Stimulated activated memory B cell treated with anti-CD40 and anti-IgM and Interleukin-4, amounts not matched to agents 10 μg/mL and 1 μg/mL and 100 μg/mL, for 72 hours (primary cell): ENCODE results near the gene ELP4.
"Not testable (repeated sequence)": the region's sequence is repeated elsewhere in the genome, so short reads cannot be mapped to it uniquely, and the experiment has no call there.

Experiments
- ATAC-seq: fragments of 150-1000 bp; cut with Tn5 transposase; 2 replicates; pipeline ENCODE4 v1.10.0; 2021
- H3K27ac Mint-ChIP-seq: one replicate; pipeline ENCODE4 v1.8.0; 2022; ENCODE audit warnings: mild to moderate bottlenecking, mixed read lengths
- H3K27me3 Mint-ChIP-seq: one replicate; pipeline ENCODE4 v1.8.0; 2022; ENCODE audit warnings: mixed read lengths
- H3K36me3 Mint-ChIP-seq: one replicate; pipeline ENCODE4 v1.8.0; 2022; ENCODE audit warnings: mixed read lengths
- H3K4me1 Mint-ChIP-seq: one replicate; pipeline ENCODE4 v1.8.0; 2022; ENCODE audit warnings: mixed read lengths
- H3K4me3 Mint-ChIP-seq: one replicate; pipeline ENCODE4 v1.8.0; 2022; ENCODE audit warnings: mild to moderate bottlenecking, moderate library complexity, mixed read lengths
- H3K9me3 Mint-ChIP-seq: one replicate; pipeline ENCODE4 v1.8.0; 2022; ENCODE audit warnings: mixed read lengths

ELP4 gene

DNA sequence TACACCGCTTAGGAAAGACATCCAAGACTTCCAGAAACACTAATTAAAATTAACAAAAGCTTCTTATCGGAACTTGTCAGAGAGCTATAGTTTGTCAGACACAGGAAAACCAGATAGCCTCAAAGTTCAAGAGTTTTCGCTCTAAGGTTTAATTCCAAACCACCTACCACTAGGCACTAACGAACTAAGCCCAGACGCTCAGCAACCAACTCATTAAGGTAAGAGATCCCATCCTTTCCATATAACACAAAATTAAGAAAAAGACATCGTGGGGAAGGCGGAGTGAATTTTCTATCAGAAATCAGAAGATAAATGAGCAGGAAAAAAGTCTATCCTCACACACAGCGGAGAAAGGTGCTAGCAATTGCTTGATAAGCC is 527 bp upstream of the ELP4 start:
- H3K36me3 Mint-ChIP-seq, result peaks cover 13% of the 10 kb centered on the region
- peak overlapping the region; percentile 86 for H3K4me3 Mint-ChIP-seq
- no peaks in the 10 kb centered on the region for H3K27me3 Mint-ChIP-seq
- peak overlapping the region; percentile 84 for H3K27ac Mint-ChIP-seq
- peaks cover 44% of the 10 kb centered on the region for H3K4me1 Mint-ChIP-seq
- no peaks in the 10 kb centered on the region for H3K9me3 Mint-ChIP-seq
- peak; percentile 3 for ATAC-seq

DNA sequence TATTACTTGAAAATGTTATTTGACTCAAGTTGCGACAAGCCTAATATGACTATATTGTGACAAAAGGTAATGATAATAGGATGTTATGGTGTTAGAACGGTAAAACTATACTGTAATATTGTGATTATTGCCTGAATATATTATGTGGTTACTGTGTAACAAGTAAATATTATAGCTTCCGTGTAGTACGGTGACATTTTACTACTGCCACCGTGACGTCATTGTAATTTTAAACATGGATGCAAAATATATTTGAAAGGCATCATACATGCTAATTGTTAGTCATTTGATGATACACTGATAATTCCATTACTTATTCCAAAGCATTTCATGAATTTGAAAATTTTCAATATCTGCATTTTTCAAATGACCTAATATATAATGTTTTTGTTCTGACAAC is 2.5 kb downstream of the ELP4 start:
- H3K9me3 Mint-ChIP-seq, result no peaks in the 10 kb centered on the region
- ATAC-seq, result no peak
- no peak overlapping the region for H3K27ac Mint-ChIP-seq
- H3K36me3 Mint-ChIP-seq, result no peaks in the 10 kb centered on the region
- no peak overlapping the region for H3K4me3 Mint-ChIP-seq
- H3K27me3 Mint-ChIP-seq, result no peaks in the 10 kb centered on the region
- H3K4me1 Mint-ChIP-seq, result peaks cover 29% of the 10 kb centered on the region

DNA sequence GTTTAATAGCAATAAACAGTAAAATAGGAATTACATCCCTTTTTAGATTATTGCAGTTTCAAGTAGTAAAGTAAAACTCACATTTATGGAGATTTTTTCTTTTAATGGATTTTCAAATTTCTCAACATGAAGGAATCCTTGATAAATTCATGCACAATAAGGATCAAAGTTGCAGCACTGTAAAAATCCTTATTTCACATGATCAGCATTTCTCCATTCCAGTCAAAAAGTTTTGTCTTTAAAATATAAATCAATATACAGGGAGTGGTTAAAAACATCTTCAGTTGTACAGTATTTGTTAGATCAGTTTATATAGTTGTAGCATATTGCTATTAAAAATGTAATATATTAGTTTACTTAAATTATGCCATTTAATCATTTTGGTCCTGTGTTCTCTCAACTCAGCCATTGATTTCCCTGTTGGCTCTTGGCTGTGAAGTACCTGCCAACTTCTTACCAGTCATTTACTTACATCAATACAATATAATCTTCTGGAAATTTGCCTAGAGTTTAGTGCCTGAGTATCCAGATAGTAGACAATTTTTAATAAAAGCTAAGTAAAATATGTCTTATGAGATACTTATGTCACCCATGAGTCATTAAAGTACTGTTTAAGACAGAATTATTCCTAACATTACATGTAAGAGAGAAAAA is 12.1 kb downstream of the ELP4 start:
- Mint-ChIP-seq H3K27ac (no peak overlapping the region), H3K4me3 (no peak overlapping the region), H3K9me3 (no peaks in the 10 kb centered on the region), H3K36me3 (peaks cover 1% of the 10 kb centered on the region), H3K27me3 (no peaks in the 10 kb centered on the region), H3K4me1 (no peaks in the 10 kb centered on the region)
- no peak for ATAC-seq

DNA sequence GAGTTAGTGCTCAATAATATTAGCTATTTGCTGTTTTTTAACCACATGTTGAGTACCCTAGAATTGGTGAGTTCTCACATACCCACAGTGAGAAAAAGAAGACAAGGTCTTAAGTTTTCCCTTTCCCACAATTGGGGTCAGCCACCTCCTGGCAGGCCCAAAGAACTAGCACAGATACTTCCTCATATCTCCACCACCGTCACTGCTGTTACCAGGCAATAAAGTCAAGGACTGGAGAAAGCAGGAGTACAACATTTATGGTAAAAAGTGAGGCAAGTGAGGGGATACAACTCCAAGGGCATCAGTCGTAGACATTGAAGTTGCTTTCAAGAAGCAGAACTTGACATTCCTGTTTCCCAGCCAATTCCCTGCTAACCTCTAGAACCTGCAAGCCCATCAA is 19.6 kb downstream of the ELP4 start:
- peaks cover 35% of the 10 kb centered on the region for H3K36me3 Mint-ChIP-seq
- no peaks in the 10 kb centered on the region for H3K27me3 Mint-ChIP-seq
- H3K27ac Mint-ChIP-seq, result no peak overlapping the region
- H3K9me3 Mint-ChIP-seq, result no peaks in the 10 kb centered on the region
- ATAC-seq, result no peak
- peaks cover 11% of the 10 kb centered on the region for H3K4me1 Mint-ChIP-seq
- H3K4me3 Mint-ChIP-seq, result no peak overlapping the region

DNA sequence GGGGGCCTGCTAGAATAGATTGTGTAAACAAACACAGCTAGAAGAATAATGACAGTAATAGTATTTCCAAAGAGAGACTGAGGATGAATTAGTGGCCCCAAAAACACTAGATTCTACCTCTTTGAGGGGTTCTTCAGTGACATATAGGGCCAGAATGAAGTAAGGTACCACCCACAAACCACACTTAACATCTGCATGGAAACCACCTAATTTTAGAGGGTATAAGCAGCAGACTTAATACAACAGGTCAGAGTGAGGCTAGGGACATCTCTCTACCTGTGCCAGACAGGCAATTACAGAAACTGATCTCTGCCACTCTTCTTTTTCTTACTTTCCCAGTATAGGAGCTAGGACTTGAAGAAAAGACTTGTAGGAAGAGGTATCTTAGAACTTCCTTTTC is 20.1 kb downstream of the ELP4 start:
- H3K36me3 Mint-ChIP-seq, result peaks cover 36% of the 10 kb centered on the region
- no peak overlapping the region for H3K4me3 Mint-ChIP-seq
- H3K4me1 Mint-ChIP-seq, result peaks cover 11% of the 10 kb centered on the region
- H3K9me3 Mint-ChIP-seq, result no peaks in the 10 kb centered on the region
- no peaks in the 10 kb centered on the region for H3K27me3 Mint-ChIP-seq
- H3K27ac Mint-ChIP-seq, result no peak overlapping the region
- ATAC-seq, result no peak

DNA sequence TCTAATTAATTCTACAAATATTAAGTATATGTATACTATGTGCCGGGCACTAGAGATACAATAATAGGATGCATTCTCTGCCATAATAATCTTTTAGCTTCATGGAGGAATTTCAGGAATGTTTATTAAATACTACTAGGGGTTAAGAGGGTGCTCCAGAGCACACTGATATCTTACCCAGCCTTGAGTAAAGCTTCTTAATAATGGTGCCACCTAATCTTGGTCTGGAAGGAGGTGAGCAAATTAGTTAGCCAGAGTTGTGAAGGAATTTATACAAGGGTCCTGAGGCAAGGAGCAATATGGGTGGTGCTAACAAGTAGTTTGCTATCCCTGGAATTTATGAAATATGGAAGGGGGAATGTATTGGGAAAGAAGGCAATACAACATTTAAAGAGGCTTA is 21.7 kb downstream of the ELP4 start:
- ATAC-seq, result no peak
- Mint-ChIP-seq H3K27me3 (no peaks in the 10 kb centered on the region), H3K4me1 (peaks cover 11% of the 10 kb centered on the region), H3K4me3 (no peak overlapping the region), H3K36me3 (peaks cover 41% of the 10 kb centered on the region), H3K27ac (no peak overlapping the region), H3K9me3 (no peaks in the 10 kb centered on the region)

DNA sequence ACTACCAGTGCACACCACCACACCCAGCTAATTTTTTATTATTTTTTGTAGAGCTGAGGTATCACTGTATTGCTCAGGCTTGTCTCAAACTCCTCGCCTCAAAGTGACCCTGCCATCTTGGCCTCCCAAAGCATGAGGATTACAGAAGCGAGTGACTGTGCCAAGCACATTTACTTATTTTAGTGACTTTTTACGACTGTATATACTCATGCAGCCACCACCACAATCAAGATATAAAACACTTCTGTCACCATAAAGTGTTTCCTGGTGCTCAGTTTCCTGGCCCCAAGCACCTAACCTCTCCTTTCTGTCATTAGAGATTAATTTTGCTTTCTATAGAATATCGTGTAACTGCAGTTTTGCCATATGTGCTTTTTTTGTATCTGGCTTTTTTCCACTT is 25.9 kb downstream of the ELP4 start:
- Mint-ChIP-seq H3K4me1 (no peaks in the 10 kb centered on the region), H3K27ac (no peak overlapping the region), H3K9me3 (no peaks in the 10 kb centered on the region), H3K4me3 (no peak overlapping the region), H3K27me3 (no peaks in the 10 kb centered on the region), H3K36me3 (peaks cover 40% of the 10 kb centered on the region)
- ATAC-seq, result no peak

DNA sequence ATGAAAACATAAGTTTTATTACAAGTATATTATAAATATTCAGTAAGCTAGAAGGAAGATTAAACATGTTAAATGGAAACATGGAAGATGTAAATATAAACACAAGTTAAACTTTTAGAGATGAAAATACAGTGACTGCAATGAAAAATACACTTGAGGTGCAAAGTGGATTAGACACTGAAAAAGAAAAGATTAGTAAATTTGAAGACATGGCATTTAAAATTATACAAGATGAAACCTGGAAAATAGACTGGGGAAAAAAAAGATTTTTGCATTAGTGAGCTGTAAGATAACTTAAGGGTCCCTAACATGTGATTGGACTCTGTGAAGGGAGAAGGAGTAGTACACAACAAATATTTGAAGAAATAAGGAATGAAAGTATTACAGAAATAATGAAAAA is 33.3 kb downstream of the ELP4 start:
- no peak for ATAC-seq
- Mint-ChIP-seq H3K9me3 (peaks cover 3% of the 10 kb centered on the region), H3K4me3 (no peak overlapping the region), H3K27ac (no peak overlapping the region), H3K27me3 (no peaks in the 10 kb centered on the region), H3K4me1 (no peaks in the 10 kb centered on the region), H3K36me3 (peaks cover 52% of the 10 kb centered on the region)

DNA sequence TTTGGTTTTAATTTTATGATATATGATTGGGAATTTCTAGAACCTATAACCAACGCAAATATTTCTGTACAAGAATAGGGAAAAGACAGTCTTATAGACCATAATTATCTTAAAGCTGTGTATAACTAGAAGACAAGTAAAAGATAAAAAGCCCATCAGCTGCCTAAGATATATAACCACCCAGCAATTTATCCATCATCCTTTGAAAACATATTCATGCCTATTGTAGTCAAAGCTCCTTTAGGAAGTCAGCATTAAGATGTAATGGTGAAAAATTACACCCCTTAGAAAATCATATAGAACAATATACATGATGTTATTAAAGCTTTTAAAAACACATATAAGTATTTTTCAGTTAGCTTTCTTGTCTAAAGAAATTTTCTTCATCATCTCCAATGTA is 46.4 kb downstream of the ELP4 start:
- no peak overlapping the region for H3K27ac Mint-ChIP-seq
- no peak for ATAC-seq

DNA sequence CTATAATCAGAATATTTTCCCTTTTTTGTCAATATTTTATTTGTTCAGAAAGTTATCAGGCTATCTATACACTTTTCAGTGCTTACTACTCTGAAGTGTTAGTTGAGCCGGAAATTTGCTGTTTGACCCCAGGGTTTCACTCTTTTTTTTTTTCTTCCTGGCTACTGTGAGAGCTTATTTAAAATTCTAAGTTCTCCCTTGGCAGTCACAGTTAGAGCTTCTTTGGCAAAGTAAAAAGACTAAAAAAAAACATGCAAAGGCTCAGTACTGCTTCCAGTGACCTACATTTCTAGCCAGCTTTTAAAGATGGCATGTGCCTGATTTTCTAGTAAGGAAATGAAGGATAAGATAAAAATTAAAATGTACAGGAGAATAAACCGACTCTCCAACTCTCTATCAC is 48.4 kb downstream of the ELP4 start:
- Mint-ChIP-seq H3K9me3 (no peaks in the 10 kb centered on the region), H3K36me3 (peaks cover 11% of the 10 kb centered on the region), H3K27me3 (no peaks in the 10 kb centered on the region), H3K4me3 (no peak overlapping the region), H3K4me1 (no peaks in the 10 kb centered on the region), H3K27ac (no peak overlapping the region)
- ATAC-seq, result no peak

More for the DNA sequence above, 46.4 kb downstream of the ELP4 start:
- H3K36me3 Mint-ChIP-seq, result peaks cover 22% of the 10 kb centered on the region
- no peaks in the 10 kb centered on the region for H3K9me3 Mint-ChIP-seq
- H3K27me3 Mint-ChIP-seq, result no peaks in the 10 kb centered on the region
- H3K4me1 Mint-ChIP-seq, result no peaks in the 10 kb centered on the region
- no peak overlapping the region for H3K4me3 Mint-ChIP-seq

DNA sequence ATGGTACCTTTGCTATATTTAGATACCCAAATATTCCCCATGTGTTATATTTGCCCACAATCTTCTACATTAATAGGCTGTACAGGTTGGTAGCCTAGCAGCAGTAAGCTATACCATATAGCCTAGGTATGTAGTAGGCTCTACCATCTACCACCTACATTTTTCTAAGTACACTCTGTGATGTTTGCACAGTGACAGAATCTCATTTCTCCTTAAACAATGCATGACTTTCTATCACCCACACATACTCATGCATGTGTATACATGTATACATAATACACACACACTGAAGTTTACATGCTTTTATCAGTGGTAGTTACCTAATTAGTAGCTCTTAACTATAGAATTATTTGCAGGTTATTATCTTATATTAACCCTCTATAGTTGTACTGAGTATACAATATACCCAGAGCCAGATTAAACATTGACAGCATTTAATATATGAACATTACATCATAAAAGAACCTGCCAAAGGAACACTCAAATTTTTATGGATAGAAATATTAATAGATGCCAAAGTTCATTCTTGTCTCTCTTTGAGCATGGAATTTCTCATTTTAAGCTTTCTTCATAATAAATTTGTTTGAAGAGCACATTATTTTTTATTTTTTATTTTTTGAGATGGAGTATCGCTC is 51.4 kb downstream of the ELP4 start:
- H3K4me1 Mint-ChIP-seq, result no peaks in the 10 kb centered on the region
- no peaks in the 10 kb centered on the region for H3K27me3 Mint-ChIP-seq
- no peak overlapping the region for H3K27ac Mint-ChIP-seq
- ATAC-seq, result no peak
- H3K4me3 Mint-ChIP-seq, result no peak overlapping the region
- peaks cover 5% of the 10 kb centered on the region for H3K36me3 Mint-ChIP-seq
- H3K9me3 Mint-ChIP-seq, result peaks cover 2% of the 10 kb centered on the region

DNA sequence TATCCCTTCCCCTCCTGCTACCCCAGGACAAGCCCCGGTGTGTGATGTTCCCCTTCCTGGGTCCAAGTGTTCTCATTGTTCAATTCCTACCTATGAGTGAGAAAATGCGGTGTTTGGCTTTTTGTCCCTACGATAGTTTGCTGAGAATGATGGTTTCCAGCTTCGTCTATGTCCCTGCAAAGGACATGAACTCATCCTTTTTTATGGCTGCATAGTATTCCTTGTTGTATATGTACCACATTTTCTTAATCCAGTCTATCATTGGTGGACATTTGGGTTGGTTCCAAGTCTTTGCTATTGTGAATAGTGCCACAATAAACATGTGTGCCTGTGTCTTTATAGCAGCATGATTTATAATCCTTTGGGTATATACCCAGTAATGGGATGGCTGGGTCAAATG is 55.0 kb downstream of the ELP4 start:
- ATAC-seq, H3K27me3 Mint-ChIP-seq, H3K9me3 Mint-ChIP-seq, H3K27ac Mint-ChIP-seq, H3K4me1 Mint-ChIP-seq, H3K4me3 Mint-ChIP-seq: not testable (repeated sequence)
- peaks cover 23% of the 10 kb centered on the region for H3K36me3 Mint-ChIP-seq

DNA sequence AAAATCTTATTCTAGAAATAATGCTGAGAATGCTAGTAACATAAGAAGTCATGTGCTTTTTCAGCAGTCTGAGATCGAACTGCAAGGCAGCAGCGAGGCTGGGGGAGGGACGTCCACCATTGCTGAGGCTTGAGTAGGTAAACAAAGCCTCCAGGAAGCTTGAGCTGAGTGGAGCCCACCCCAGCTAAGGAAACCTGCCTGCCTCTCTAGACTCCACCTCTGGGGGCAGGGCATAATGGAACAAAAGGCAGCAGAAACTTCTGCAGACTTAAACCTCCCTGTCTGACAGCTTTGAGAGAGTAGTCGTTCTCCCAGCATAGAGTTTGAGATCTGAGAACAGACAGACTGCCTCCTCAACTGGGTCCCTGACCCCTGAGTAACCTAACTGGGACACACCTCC is 64.6 kb downstream of the ELP4 start:
- not testable (repeated sequence) for H3K27me3 Mint-ChIP-seq, H3K4me1 Mint-ChIP-seq
- peaks cover 67% of the 10 kb centered on the region for H3K36me3 Mint-ChIP-seq

DNA sequence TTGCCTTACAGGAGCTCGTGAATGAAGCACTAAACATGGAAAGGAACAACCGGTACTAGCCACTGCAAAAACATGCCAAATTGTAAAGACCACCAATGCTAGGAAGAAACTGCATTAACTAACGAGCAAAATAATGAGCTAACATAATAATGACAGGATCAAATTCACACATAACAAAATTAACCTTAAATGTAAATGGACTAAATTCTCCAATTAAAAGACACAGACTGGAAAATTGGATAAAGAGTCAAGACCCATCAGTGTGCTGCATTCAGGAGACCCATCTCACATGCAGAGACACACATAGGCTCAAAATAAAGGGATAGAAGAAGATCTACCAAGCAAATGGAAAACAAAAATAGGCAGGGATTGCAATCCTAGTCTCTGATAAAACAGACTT is 66.2 kb downstream of the ELP4 start:
- Mint-ChIP-seq H3K9me3 (peaks cover 19% of the 10 kb centered on the region), H3K36me3 (peaks cover 60% of the 10 kb centered on the region)
- H3K4me3 Mint-ChIP-seq, H3K4me1 Mint-ChIP-seq, H3K27ac Mint-ChIP-seq, ATAC-seq, H3K27me3 Mint-ChIP-seq: not testable (repeated sequence)

More for the DNA sequence above, 64.6 kb downstream of the ELP4 start:
- peaks cover 19% of the 10 kb centered on the region for H3K9me3 Mint-ChIP-seq
- ATAC-seq, H3K4me3 Mint-ChIP-seq, H3K27ac Mint-ChIP-seq: not testable (repeated sequence)

DNA sequence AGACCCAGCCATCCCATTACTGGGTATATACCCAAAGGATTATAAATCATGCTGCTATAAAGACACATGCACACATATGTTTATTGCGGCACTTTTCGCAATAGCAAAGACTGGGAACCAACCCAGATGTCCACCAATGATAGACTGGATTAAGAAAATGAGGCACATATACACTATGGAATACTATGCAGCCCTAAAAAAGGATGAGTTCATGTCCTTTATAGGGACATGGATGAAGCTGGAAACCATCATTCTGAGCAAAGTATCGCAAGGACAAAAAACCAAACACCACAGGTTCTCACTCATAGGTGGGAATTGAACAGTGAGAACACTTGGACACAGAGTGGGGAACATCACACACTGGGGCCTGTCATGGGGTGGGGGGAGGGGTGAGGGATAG is 69.8 kb downstream of the ELP4 start:
- not testable (repeated sequence) for H3K4me3 Mint-ChIP-seq, H3K27me3 Mint-ChIP-seq, ATAC-seq, H3K4me1 Mint-ChIP-seq, H3K27ac Mint-ChIP-seq
- Mint-ChIP-seq H3K36me3 (peaks cover 52% of the 10 kb centered on the region), H3K9me3 (peaks cover 19% of the 10 kb centered on the region)

DNA sequence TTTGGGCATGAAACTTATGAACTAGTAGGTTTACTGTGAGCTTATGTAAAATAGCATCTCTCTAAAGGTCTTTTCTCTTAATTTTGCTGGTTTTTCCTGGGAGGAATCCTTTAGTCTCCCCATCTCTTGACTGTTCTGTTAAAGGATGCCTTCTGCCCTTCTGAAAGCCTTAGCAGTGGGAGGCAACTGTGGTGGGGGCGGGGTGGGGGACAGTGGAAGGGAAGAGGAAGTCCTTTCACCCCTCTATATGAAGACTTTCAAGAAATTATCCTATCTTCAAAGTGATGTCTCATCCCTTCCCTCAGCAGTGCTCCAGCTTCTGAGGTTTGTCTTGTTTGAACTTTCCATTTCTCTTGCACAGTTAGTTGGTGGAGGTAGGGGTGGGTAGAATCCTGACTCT is 73.1 kb downstream of the ELP4 start:
- no peak overlapping the region for H3K4me3 Mint-ChIP-seq
- H3K36me3 Mint-ChIP-seq, result peaks cover 44% of the 10 kb centered on the region
- no peaks in the 10 kb centered on the region for H3K27me3 Mint-ChIP-seq
- H3K9me3 Mint-ChIP-seq, result peaks cover 5% of the 10 kb centered on the region
- H3K4me1 Mint-ChIP-seq, result no peaks in the 10 kb centered on the region
- no peak for ATAC-seq
- H3K27ac Mint-ChIP-seq, result no peak overlapping the region
